K562 (cell line): ENCODE results near the gene SNX17. TPM values are rescaled to one million over a fixed set of nuclear protein-coding genes. Genes with fewer than 3 reads are reported as not detected.

ENCODE experiments used
- ATF1 ChIP-seq, 2 experiments: fragments of 450-650 bp in 1 of 2; IDR thresholded peaks; 2 replicates each; pipeline ENCODE4 v1.6.1; 2016; ENCODE audit warnings: missing compliant biosample characterization in 1 of 2, missing genetic modification characterization in 1 of 2
- ATF7 ChIP-seq: fragments of 450-650 bp; IDR thresholded peaks from 2 replicates; pipeline ENCODE4 v1.7.1; 2014; ENCODE audit warnings: mild to moderate bottlenecking, moderate library complexity
- HNRNPL ChIP-seq: fragments of 200-400 bp; formaldehyde crosslinking; IDR thresholded peaks from 2 replicates; pipeline ENCODE4 v1.6.1; 2017; ENCODE audit warnings: low read depth, mild to moderate bottlenecking, low read length
- LCOR ChIP-seq: sonication (generic); formaldehyde crosslinking; IDR thresholded peaks from 2 replicates; pipeline ENCODE4 v1.8.0; 2022; ENCODE audit warnings: mild to moderate bottlenecking, missing genetic modification reagents
- MBD1 ChIP-seq: fragments of 250-450 bp; sonication (Bioruptor Pico); IDR thresholded peaks from 2 replicates; pipeline ENCODE4 v1.8.0; 2022; ENCODE audit warnings: inconsistent platforms
- NRF1 ChIP-seq, 2 experiments: fragments of 450-650 bp; IDR thresholded peaks in 1 of 2; conservative IDR thresholded peaks in 1 of 2; 2 replicates each; pipeline ENCODE4 v1.6.1; 2014; ENCODE audit warnings: mild to moderate bottlenecking in 2 of 2
- RERE ChIP-seq: sonication (generic); formaldehyde crosslinking; IDR thresholded peaks from 2 replicates; pipeline ENCODE4 v1.8.0; 2023; ENCODE audit warnings: missing genetic modification reagents, mild to moderate bottlenecking, borderline replicate concordance
- RNF2 ChIP-seq: sonication (generic); IDR thresholded peaks from 2 replicates; pipeline ENCODE4 v1.6.1; 2016
- SMAD4 ChIP-seq: fragments of 250-450 bp; sonication (Bioruptor Pico); conservative IDR thresholded peaks from 2 replicates; pipeline ENCODE4 v1.8.0; 2021; ENCODE audit warnings: inconsistent platforms, mild to moderate bottlenecking, moderate library complexity
- ZNF57 ChIP-seq: fragments of 450-650 bp; formaldehyde crosslinking; IDR thresholded peaks from 2 replicates; pipeline ENCODE4 v1.4.0; 2020; ENCODE audit warnings: mild to moderate bottlenecking, moderate library complexity
- ZNF668 ChIP-seq: fragments of 250-450 bp; sonication (Bioruptor Pico); IDR thresholded peaks from 2 replicates; pipeline ENCODE4 v1.8.0; 2022; ENCODE audit warnings: mild to moderate bottlenecking, inconsistent platforms
- ZSCAN32 ChIP-seq: fragments of 450-650 bp; formaldehyde crosslinking; IDR thresholded peaks from 2 replicates; pipeline ENCODE4 v1.4.0; 2020; ENCODE audit warnings: mild to moderate bottlenecking, moderate library complexity
- ZZZ3 ChIP-seq: fragments of 450-650 bp; IDR thresholded peaks from 2 replicates; pipeline ENCODE4 v1.6.1; 2016; ENCODE audit warnings: antibody characterized with exemption, mild to moderate bottlenecking, moderate library complexity
- polyA plus RNA-seq, 8 experiments: library from polyadenylated mRNA; depleted of rRNA in 4 of 8; stranded (reverse) in 5 of 8; unstranded in 3 of 8; fragments of >200 nt; fragmentation: Nextera tagmentation in 2 of 8; fragmentation: Illumina TruSeq in 1 of 8; extraction: Ambion mirVana in 2 of 8; extraction: Trizol in 1 of 8; gene quantifications; 2 replicates each; pipeline versions ENCODE4 v1.2.1 to v1.2.3, GENCODE V29; 2011 to 2014; ENCODE audit warnings: inconsistent platforms in 1 of 8, missing spikeins in 1 of 8
- total RNA-seq, 7 experiments: library from RNA; depleted of rRNA in 6 of 7; stranded (reverse); fragments of >200 nt in 6 of 7; fragmentation: Illumina TruSeq in 2 of 7; extraction: Trizol in 2 of 7; gene quantifications; 2 replicates each; pipeline versions ENCODE4 v1.2.1 to v1.2.3, GENCODE V29; 2011 to 2021; ENCODE audit warnings: low replicate concordance in 1 of 7
- TF ChIP-seq, protein P1 (sequence below): fragments of 450-650 bp; formaldehyde crosslinking; conservative IDR thresholded peaks from 2 replicates; pipeline ENCODE4 v1.4.0; 2022; ENCODE audit warnings: mild to moderate bottlenecking, missing genetic modification characterization
- TF ChIP-seq, protein P2 (sequence below): sonication (generic); formaldehyde crosslinking; IDR thresholded peaks from 2 replicates; pipeline ENCODE4 v1.8.0; 2022; ENCODE audit warnings: missing genetic modification reagents, mild to moderate bottlenecking, moderate library complexity, borderline replicate concordance

The SNX17 gene
- total and polyA plus RNA-seq, 9 of the 15 experiments (the other 6 are each of a cell fraction or from before 2014, with no cell fraction given): 3.0 to 75.7 (median 54.6) TPM

- TF ChIP-seq RERE (CRISPR knock-in tag) (no peak), SMAD4 (CRISPR knock-in tag) (0 out of 2 replicates have a peak, but pooled peaks have one; percentile 19), ATF1 (CRISPR knock-in tag; IDR thresholded peaks at IDR 0.05) (no peak), ATF1 (tag; IDR thresholded peaks at IDR 0.05) (peak; percentile 77), RNF2 (0 out of 2 replicates have a peak, but pooled peaks have one; percentile 27), ZSCAN32 (CRISPR knock-in tag) (peak; percentile 63), ZNF57 (CRISPR knock-in tag) (peak; percentile 20; the same call in 1 of the 2 replicates), HNRNPL (no peak), ZZZ3 (peak; percentile 68; the same call in 1 of the 2 replicates), ZNF668 (CRISPR knock-in tag) (no peak), MBD1 (no peak), ATF7 (peak; percentile 86), LCOR (CRISPR knock-in tag) (peak; percentile 77), NRF1 (conservative IDR thresholded peaks at IDR 0.05 in 1 of 2, IDR thresholded peaks at IDR 0.05 in 1 of 2) (peak; percentile 32 to 50; a peak in 3 of 4 replicates)
- TF ChIP-seq, protein P1, sequence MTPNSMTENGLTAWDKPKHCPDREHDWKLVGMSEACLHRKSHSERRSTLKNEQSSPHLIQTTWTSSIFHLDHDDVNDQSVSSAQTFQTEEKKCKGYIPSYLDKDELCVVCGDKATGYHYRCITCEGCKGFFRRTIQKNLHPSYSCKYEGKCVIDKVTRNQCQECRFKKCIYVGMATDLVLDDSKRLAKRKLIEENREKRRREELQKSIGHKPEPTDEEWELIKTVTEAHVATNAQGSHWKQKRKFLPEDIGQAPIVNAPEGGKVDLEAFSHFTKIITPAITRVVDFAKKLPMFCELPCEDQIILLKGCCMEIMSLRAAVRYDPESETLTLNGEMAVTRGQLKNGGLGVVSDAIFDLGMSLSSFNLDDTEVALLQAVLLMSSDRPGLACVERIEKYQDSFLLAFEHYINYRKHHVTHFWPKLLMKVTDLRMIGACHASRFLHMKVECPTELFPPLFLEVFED (CRISPR knock-in tag): 0 out of 2 replicates have a peak, but pooled peaks have one; percentile 34
- TF ChIP-seq, protein P2, sequence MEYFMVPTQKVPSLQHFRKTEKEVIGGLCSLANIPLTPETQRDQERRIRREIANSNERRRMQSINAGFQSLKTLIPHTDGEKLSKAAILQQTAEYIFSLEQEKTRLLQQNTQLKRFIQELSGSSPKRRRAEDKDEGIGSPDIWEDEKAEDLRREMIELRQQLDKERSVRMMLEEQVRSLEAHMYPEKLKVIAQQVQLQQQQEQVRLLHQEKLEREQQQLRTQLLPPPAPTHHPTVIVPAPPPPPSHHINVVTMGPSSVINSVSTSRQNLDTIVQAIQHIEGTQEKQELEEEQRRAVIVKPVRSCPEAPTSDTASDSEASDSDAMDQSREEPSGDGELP (CRISPR knock-in tag): peak; percentile 90
These were observed 47.4 kb upstream of the SNX17 start, which contains the start of gene MPV17 (continued) for GRCh38 chr2:27322766-27323595.
